SK-N-SH (cell line): ENCODE data around the gene TRAPPC2L.

Experiments
- CHD2 ChIP-seq: fragments of 150-350 bp; IDR thresholded peaks from 2 replicates; pipeline ENCODE4 v1.6.1; 2018; ENCODE audit warnings: low read length; ENCODE audit not compliant: partially characterized antibody
- CTCF ChIP-seq: fragments of 200-600 bp; sonication (generic); IDR thresholded peaks from 2 replicates; pipeline ENCODE4 v1.6.1; 2017; ENCODE audit warnings: antibody characterized with exemption, mild to moderate bottlenecking, moderate library complexity
- GABPA ChIP-seq: IDR thresholded peaks from 2 replicates; pipeline ENCODE4 v1.4.0; 2012; ENCODE audit warnings: low read depth, mild to moderate bottlenecking
- POLR2AphosphoS5 ChIP-seq: IDR thresholded peaks from 2 replicates; pipeline ENCODE4 v1.6.1; 2012; ENCODE audit warnings: low read depth, low read length
- REST ChIP-seq: IDR thresholded peaks from 2 replicates; pipeline ENCODE4 v1.6.1; 2012; ENCODE audit warnings: mild to moderate bottlenecking, low read depth, low read length, moderate library complexity
- SIN3A ChIP-seq: IDR thresholded peaks from 2 replicates; pipeline ENCODE4 v1.6.1; 2012; ENCODE audit warnings: low read depth, mild to moderate bottlenecking, low read length, moderate library complexity, borderline replicate concordance
- YY1 ChIP-seq: IDR thresholded peaks from 2 replicates; pipeline ENCODE4 v1.4.0; 2012; ENCODE audit warnings: low read depth, mild to moderate bottlenecking
- TF ChIP-seq, protein P1 (sequence below): IDR thresholded peaks from 2 replicates; pipeline ENCODE4 v1.4.0; 2012; ENCODE audit warnings: low read depth

DNA sequence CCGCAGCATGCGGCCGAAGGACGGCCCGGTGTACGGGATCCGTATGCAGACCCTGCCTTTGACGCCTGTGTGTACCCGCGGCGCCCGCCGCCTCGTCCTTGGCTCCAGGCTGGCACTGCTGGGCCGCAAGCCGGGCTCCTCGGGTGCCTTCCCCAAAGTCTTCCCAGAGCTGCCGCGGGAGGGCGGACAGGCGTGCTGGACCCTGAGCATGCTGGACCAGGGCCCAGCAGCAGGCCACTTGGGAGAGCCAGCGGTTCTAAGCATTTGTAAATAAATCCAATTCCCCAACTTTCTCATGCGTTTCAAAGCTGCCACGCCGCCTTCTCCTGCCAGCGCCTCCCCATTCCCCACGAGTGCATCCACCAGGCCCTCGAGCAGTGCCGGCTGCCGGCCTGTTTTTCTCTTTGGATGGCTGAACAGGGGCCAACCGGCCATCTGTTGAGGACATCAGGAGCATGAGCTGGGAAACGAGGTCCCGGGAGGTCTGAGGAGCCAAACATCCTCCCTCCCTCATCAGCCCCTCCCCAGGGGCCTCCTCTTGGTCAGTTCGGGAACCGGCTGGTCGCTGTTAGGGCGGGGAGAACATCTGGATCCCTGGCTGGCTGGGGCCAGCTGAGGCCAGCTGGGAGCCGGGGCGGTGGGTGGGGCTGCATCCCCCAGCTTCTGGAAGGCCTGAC is 30.1 kb downstream of the TRAPPC2L start:
- TF ChIP-seq CTCF (no peak), CHD2 (no peak), SIN3A (no peak), GABPA (no peak), POLR2AphosphoS5 (no peak), REST (no peak), YY1 (no peak)
- TF ChIP-seq, protein P1, sequence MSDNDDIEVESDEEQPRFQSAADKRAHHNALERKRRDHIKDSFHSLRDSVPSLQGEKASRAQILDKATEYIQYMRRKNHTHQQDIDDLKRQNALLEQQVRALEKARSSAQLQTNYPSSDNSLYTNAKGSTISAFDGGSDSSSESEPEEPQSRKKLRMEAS = no peak
